ENCODE results near the gene LIN28A.

DNA sequence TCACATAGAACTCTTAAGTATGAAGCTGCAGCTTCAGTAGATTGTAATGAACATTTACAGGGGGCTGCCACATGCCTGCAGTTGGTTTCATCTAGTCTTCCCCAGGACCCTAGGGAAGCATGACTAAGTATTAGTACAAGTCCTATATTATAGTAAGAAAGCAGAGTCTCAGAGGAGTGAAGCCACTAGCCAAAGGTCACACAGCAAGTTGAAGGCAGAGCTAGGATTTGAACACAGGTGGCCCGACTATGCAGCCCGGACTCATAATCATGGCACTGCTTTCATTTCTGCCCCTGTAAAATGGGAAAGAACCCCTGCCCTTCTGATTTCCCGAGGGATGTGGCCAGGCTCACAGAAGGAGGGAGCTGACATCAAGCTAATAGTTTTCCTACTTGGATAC lies 48.3 kb upstream of the LIN28A start:
- TF ChIP-seq CEBPB (IDR thresholded peaks at IDR 0.05) (no peak), TCF12 (IDR thresholded peaks at IDR 0.05; ENCODE audit: low read depth) (no peak), EP300 (IDR thresholded peaks at IDR 0.05; ENCODE audit: borderline replicate concordance) (no peak), EGR1 (IDR thresholded peaks at IDR 0.05) (no peak), RAD21 (IDR thresholded peaks at IDR 0.05; ENCODE audit: low read depth) (no peak), ZBTB7A (IDR thresholded peaks at IDR 0.05; ENCODE audit: low read depth) (no peak), NFIC (IDR thresholded peaks at IDR 0.05) (no peak), TAF1 (IDR thresholded peaks at IDR 0.05; ENCODE audit: low read depth) (no peak), FOXM1 (IDR thresholded peaks at IDR 0.05; ENCODE audit: borderline replicate concordance, low read depth) (no peak), CREB1 (IDR thresholded peaks at IDR 0.05; ENCODE audit: low read depth) (no peak), YY1 (IDR thresholded peaks at IDR 0.05; ENCODE audit: low read depth) (no peak)
- TF ChIP-seq, protein P1, sequence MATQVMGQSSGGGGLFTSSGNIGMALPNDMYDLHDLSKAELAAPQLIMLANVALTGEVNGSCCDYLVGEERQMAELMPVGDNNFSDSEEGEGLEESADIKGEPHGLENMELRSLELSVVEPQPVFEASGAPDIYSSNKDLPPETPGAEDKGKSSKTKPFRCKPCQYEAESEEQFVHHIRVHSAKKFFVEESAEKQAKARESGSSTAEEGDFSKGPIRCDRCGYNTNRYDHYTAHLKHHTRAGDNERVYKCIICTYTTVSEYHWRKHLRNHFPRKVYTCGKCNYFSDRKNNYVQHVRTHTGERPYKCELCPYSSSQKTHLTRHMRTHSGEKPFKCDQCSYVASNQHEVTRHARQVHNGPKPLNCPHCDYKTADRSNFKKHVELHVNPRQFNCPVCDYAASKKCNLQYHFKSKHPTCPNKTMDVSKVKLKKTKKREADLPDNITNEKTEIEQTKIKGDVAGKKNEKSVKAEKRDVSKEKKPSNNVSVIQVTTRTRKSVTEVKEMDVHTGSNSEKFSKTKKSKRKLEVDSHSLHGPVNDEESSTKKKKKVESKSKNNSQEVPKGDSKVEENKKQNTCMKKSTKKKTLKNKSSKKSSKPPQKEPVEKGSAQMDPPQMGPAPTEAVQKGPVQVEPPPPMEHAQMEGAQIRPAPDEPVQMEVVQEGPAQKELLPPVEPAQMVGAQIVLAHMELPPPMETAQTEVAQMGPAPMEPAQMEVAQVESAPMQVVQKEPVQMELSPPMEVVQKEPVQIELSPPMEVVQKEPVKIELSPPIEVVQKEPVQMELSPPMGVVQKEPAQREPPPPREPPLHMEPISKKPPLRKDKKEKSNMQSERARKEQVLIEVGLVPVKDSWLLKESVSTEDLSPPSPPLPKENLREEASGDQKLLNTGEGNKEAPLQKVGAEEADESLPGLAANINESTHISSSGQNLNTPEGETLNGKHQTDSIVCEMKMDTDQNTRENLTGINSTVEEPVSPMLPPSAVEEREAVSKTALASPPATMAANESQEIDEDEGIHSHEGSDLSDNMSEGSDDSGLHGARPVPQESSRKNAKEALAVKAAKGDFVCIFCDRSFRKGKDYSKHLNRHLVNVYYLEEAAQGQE (IDR thresholded peaks at IDR 0.05; ENCODE audit: low read depth), result no peak
- TF ChIP-seq, protein P2, sequence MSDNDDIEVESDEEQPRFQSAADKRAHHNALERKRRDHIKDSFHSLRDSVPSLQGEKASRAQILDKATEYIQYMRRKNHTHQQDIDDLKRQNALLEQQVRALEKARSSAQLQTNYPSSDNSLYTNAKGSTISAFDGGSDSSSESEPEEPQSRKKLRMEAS (IDR thresholded peaks at IDR 0.05), result no peak
- TF ChIP-seq, protein P3, sequence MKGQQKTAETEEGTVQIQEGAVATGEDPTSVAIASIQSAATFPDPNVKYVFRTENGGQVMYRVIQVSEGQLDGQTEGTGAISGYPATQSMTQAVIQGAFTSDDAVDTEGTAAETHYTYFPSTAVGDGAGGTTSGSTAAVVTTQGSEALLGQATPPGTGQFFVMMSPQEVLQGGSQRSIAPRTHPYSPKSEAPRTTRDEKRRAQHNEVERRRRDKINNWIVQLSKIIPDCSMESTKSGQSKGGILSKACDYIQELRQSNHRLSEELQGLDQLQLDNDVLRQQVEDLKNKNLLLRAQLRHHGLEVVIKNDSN (IDR thresholded peaks at IDR 0.05), result no peak
